ENCODE measurements around the gene PHOSPHO2. TPM values are rescaled to one million over a fixed set of nuclear protein-coding genes. Genes with fewer than 3 reads are reported as not detected.

PHOSPHO2 gene
- total RNA-seq, 1 donor from 2014 or later: 5.5 TPM

Other genes starting within 250 kb of the PHOSPHO2 start
- 6.0 TPM for gene BBS5, start 215.0 kb upstream of the PHOSPHO2 start, total RNA-seq
- gene KLHL41, start 184.8 kb upstream of the PHOSPHO2 start, total RNA-seq: 0.61 TPM
- gene FASTKD1, start 120.6 kb upstream of the PHOSPHO2 start, total RNA-seq: 31.2 TPM
- 50.5 TPM for gene PPIG, start 110.1 kb upstream of the PHOSPHO2 start, total RNA-seq
- gene CFAP210, start 64 bp upstream of the PHOSPHO2 start, total RNA-seq: not detected
- gene KLHL23, start 39.4 kb downstream of the PHOSPHO2 start, total RNA-seq: 12.1 TPM
- 70.7 TPM for gene SSB, start 104.4 kb downstream of the PHOSPHO2 start, total RNA-seq
- gene METTL5, start 130.4 kb downstream of the PHOSPHO2 start, total RNA-seq: 34.7 TPM
- 42.8 TPM for gene UBR3, start 133.0 kb downstream of the PHOSPHO2 start, total RNA-seq

All from upper lobe of right lung (tissue), 1 donor.